Natural killer cell (primary cell): Measurements from ENCODE around the gene ANKRD29. TPM values are rescaled to one million over a fixed set of nuclear protein-coding genes. Genes with fewer than 3 reads are reported as not detected.

Source experiments
- ATAC-seq, 3 donors: fragments of 150-1000 bp in 2 of 3; fragments of 200-7000 bp in 1 of 3; cut with Tn5 transposase; 1 replicate in 1 of 3; 2 replicates in 2 of 3; pipeline ENCODE4 v1.10.0; 2021; ENCODE audit warnings: mild to moderate bottlenecking in 2 of 3, moderate library complexity in 2 of 3
- DNase-seq, 2 donors: peaks; one replicate each; pipeline versions ENCODE4 v3.0.0 to v3.0.0-alpha.2; 2013 to 2021; ENCODE audit warnings: mixed read lengths in 1 of 2
- H3K27ac ChIP-seq: one replicate; pipeline ENCODE4 v1.5.1; 2013; ENCODE audit warnings: mild to moderate bottlenecking, low read length
- H3K27me3 ChIP-seq: one replicate; pipeline ENCODE4 v1.6.1; 2013; ENCODE audit warnings: low read length; ENCODE audit not compliant: control insufficient read depth, insufficient read depth
- H3K36me3 ChIP-seq: one replicate; pipeline ENCODE4 v1.6.1; 2013; ENCODE audit warnings: low read length; ENCODE audit not compliant: control insufficient read depth, insufficient read depth
- H3K4me1 ChIP-seq: one replicate; pipeline ENCODE4 v1.6.1; 2013; ENCODE audit warnings: low read length; ENCODE audit not compliant: control insufficient read depth, insufficient read depth
- H3K4me3 ChIP-seq: one replicate; pipeline ENCODE4 v1.5.1; 2013; ENCODE audit warnings: low read length
- H3K9me3 ChIP-seq: one replicate; pipeline ENCODE4 v1.6.1; 2013; ENCODE audit warnings: low read length; ENCODE audit not compliant: control insufficient read depth, insufficient read depth
- H3K27ac Mint-ChIP-seq, 2 donors: one replicate each; pipeline ENCODE4 v1.8.0; 2022; ENCODE audit warnings: mild to moderate bottlenecking in 2 of 2, mixed read lengths in 2 of 2, moderate library complexity in 1 of 2
- H3K27me3 Mint-ChIP-seq, 2 donors: one replicate each; pipeline ENCODE4 v1.8.0; 2022; ENCODE audit warnings: low read depth in 2 of 2, mixed read lengths in 2 of 2
- H3K36me3 Mint-ChIP-seq: one replicate; pipeline ENCODE4 v1.8.0; 2022; ENCODE audit warnings: mixed read lengths
- H3K4me1 Mint-ChIP-seq, 2 donors: one replicate each; pipeline ENCODE4 v1.8.0; 2022; ENCODE audit warnings: mixed read lengths in 2 of 2
- H3K4me3 Mint-ChIP-seq: one replicate; pipeline ENCODE4 v1.8.0; 2022; ENCODE audit warnings: mild to moderate bottlenecking, moderate library complexity, mixed read lengths
- H3K9me3 Mint-ChIP-seq, 2 donors: one replicate each; pipeline ENCODE4 v1.8.0; 2022; ENCODE audit warnings: mixed read lengths in 2 of 2
- WGBS: methylation state at CpG from one replicate; pipeline ENCODE4 v1.1.7; 2013; ENCODE audit warnings: missing lambda C conversion rate; ENCODE audit not compliant: insufficient coverage; 5-methylcytosine and 5-hydroxymethylcytosine counted together
- intact Hi-C: fragments of 100-400 bp; cut with micrococcal nuclease; formaldehyde crosslinking; loops from one replicate; pipeline ENCODE4 v1.14.2; 2022
- total RNA-seq, 4 donors: library from RNA; stranded (reverse); fragments of 120-200 nt in 1 of 4; gene quantifications; one replicate each; pipeline versions ENCODE4 v1.2.3 to v1.2.4, GENCODE V29; 2013 to 2022
- TF ChIP-seq, protein P1 (sequence below): fragments of 200-600 bp; IDR thresholded peaks from one replicate; pipeline ENCODE4 v1.8.0; 2022; ENCODE audit warnings: antibody characterized with exemption

The ANKRD29 gene
- total RNA-seq, 3 donors from 2014 or later (not counting 1 experiment from before 2014, with no cell fraction given), result 0.35 to 0.45 TPM; not detected in 1

DNA sequence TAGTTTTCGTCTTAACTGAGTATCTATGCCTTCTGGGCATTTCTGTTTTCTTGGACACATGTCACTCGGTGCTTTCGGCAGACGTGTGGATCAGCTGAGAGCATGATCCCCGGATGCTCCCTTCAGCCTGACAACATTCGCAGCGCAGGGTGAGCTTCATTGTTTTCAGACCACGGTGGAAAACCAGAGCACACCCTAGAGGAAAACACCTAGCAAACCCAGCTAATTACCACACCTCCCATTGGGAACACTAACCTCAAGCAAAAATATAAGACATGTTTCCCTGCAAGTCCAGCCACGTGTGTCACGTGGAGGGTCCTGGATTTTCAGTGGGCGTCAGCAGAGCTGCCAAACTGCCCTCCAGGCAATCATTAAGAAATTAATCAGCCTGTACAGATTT is 31.0 kb downstream of the ANKRD29 start:
- no peak overlapping the region for H3K27ac ChIP-seq
- H3K4me1 ChIP-seq, result no peaks in the 10 kb centered on the region
- Mint-ChIP-seq H3K9me3 (no peaks in the 10 kb centered on the region), H3K27me3 (peaks cover 11 to 20% of the 10 kb centered on the region in 2 donors), H3K4me1 (peaks cover 10 to 12% of the 10 kb centered on the region in 2 donors), H3K27ac (no peak overlapping the region), H3K36me3 (no peaks in the 10 kb centered on the region), H3K4me3 (no peak overlapping the region)
- TF ChIP-seq, protein P1, sequence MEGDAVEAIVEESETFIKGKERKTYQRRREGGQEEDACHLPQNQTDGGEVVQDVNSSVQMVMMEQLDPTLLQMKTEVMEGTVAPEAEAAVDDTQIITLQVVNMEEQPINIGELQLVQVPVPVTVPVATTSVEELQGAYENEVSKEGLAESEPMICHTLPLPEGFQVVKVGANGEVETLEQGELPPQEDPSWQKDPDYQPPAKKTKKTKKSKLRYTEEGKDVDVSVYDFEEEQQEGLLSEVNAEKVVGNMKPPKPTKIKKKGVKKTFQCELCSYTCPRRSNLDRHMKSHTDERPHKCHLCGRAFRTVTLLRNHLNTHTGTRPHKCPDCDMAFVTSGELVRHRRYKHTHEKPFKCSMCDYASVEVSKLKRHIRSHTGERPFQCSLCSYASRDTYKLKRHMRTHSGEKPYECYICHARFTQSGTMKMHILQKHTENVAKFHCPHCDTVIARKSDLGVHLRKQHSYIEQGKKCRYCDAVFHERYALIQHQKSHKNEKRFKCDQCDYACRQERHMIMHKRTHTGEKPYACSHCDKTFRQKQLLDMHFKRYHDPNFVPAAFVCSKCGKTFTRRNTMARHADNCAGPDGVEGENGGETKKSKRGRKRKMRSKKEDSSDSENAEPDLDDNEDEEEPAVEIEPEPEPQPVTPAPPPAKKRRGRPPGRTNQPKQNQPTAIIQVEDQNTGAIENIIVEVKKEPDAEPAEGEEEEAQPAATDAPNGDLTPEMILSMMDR, result no peak
- H3K9me3 ChIP-seq, result no peaks in the 10 kb centered on the region
- intact Hi-C loops, result no loop called here
- WGBS, result 83% methylated on average over 11 of the region's 11 CpGs
- H3K27me3 ChIP-seq, result peaks cover 2% of the 10 kb centered on the region
- H3K36me3 ChIP-seq, result no peaks in the 10 kb centered on the region
- no peak overlapping the region for H3K4me3 ChIP-seq
- ATAC-seq (no peak), DNase-seq (no peak)

DNA sequence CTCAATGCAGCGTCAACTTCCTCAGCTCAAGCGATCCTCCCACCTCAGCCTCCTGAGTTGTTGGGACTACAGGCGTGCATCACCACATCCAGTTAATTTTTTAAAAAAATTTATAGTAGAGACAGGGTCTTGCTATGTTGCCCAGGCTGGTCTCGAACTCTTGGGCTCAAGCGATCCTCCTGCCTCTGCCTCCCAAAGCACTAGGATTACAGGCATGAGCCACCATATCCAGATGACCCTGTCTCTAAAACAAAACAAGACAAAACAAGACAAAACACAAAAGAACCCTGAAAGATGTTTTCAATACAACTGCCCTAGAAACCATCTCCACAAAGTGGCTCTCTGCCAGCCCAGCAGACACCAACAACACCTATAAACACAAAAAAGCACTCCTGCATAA is 31.4 kb downstream of the ANKRD29 start:
- TF ChIP-seq, protein P1, result no peak
- Histone ChIP-seq H3K9me3 (no peaks in the 10 kb centered on the region), H3K27ac (no peak overlapping the region), H3K36me3 (no peaks in the 10 kb centered on the region), H3K4me1 (no peaks in the 10 kb centered on the region), H3K4me3 (no peak overlapping the region), H3K27me3 (peaks cover 2% of the 10 kb centered on the region)
- DNase-seq, result no peak
- H3K27me3 Mint-ChIP-seq, result peaks cover 11 to 20% of the 10 kb centered on the region in 2 donors
- WGBS, result 84% methylated on average over 5 of the region's 5 CpGs
- no peak overlapping the region for H3K27ac Mint-ChIP-seq
- no peaks in the 10 kb centered on the region for H3K36me3 Mint-ChIP-seq
- intact Hi-C loops, result no loop called here
- H3K4me3 Mint-ChIP-seq, result no peak overlapping the region
- peaks cover 10 to 12% of the 10 kb centered on the region in 2 donors for H3K4me1 Mint-ChIP-seq
- ATAC-seq, result no peak
- no peaks in the 10 kb centered on the region for H3K9me3 Mint-ChIP-seq

DNA sequence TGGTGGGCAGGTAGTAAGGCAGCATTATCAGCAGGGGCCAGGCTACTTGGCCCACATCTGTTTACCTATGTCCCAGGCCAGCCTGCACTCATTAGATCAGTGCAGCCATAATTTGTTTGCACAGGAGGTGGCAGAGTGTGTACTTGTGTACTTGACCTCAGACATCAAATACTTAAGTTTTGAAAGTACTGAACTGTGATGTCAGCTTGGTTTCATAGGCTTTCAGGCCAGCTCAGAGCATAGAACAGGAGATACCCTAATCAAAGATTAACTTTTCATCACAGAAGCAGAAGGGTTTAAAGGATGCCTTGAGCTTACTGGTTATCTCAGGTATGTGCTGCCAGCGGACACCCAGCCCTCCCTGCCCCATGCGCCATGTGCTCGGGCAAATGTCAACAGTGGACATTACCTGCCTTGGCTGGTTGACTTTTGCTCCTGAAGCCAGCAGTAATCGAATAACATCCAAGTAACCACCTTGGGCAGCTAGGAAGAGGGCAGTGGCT is 33.2 kb downstream of the ANKRD29 start:
- Mint-ChIP-seq H3K27ac (no peak overlapping the region), H3K9me3 (no peaks in the 10 kb centered on the region), H3K4me1 (no peaks in the 10 kb centered on the region), H3K27me3 (peaks cover 6 to 7% of the 10 kb centered on the region in 2 donors), H3K36me3 (no peaks in the 10 kb centered on the region), H3K4me3 (no peak overlapping the region)
- H3K4me3 ChIP-seq, result no peak overlapping the region
- no peaks in the 10 kb centered on the region for H3K9me3 ChIP-seq
- intact Hi-C loops, result no loop called here
- TF ChIP-seq, protein P1, result no peak
- peak in 1 of 3 donors; percentile 34 for ATAC-seq
- DNase-seq, result no peak
- H3K4me1 ChIP-seq, result no peaks in the 10 kb centered on the region
- 92% methylated on average over 4 of the region's 4 CpGs for WGBS
- H3K36me3 ChIP-seq, result no peaks in the 10 kb centered on the region
- H3K27me3 ChIP-seq, result no peaks in the 10 kb centered on the region
- H3K27ac ChIP-seq, result no peak overlapping the region

DNA sequence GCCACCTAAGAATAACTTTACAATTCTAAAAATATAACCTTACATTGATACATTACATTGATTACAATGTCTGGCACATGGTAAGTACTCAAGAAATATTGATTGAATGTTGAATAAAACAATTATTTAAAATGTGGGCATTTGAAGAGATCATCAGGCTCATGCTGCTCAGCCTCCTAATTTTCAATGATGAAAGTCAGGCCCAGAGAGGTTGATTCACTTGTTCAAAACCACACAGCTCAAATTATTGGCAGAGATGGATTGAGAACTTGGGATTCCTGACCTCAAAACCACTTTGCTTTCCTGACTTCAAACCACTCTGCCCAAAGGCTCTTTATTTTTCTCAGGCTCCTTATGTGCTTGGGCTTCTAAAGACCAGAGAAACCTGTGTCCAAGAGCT is 34.7 kb downstream of the ANKRD29 start:
- no peak overlapping the region for H3K27ac ChIP-seq
- DNase-seq (no peak), ATAC-seq (no peak)
- peaks cover 6% of the 10 kb centered on the region in 2 donors for H3K27me3 Mint-ChIP-seq
- H3K27ac Mint-ChIP-seq, result no peak overlapping the region
- H3K4me3 ChIP-seq, result no peak overlapping the region
- no peaks in the 10 kb centered on the region for H3K36me3 ChIP-seq
- no peaks in the 10 kb centered on the region for H3K27me3 ChIP-seq
- H3K9me3 ChIP-seq, result no peaks in the 10 kb centered on the region
- TF ChIP-seq, protein P1, result no peak
- H3K9me3 Mint-ChIP-seq, result no peaks in the 10 kb centered on the region
- intact Hi-C loops, result no loop called here
- no peaks in the 10 kb centered on the region for H3K4me1 ChIP-seq
- no peak overlapping the region for H3K4me3 Mint-ChIP-seq
- no peaks in the 10 kb centered on the region for H3K4me1 Mint-ChIP-seq
- no peaks in the 10 kb centered on the region for H3K36me3 Mint-ChIP-seq
